ENCODE results near the gene PIP5KL1.

Gene PIP5KL1, protein sequence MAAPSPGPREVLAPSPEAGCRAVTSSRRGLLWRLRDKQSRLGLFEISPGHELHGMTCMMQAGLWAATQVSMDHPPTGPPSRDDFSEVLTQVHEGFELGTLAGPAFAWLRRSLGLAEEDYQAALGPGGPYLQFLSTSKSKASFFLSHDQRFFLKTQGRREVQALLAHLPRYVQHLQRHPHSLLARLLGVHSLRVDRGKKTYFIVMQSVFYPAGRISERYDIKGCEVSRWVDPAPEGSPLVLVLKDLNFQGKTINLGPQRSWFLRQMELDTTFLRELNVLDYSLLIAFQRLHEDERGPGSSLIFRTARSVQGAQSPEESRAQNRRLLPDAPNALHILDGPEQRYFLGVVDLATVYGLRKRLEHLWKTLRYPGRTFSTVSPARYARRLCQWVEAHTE

GRCh38 chr9:127930231-127931091 is at the start of gene PIP5KL1:
Gene PIP5KL1, minus strand, starts transcription at chr9:127930777. Its CDS starts 25 bp downstream, at chr9:127930752.
- H3K27ac ChIP-seq = peak within 1 kb of the TSS; percentile 29
- DNase-seq (ENCODE audit: low read depth, low spot score) = no peak

GRCh38 chr9:127980060-127980705 is 49.6 kb upstream of the PIP5KL1 start:
- DNase-seq (ENCODE audit: low read depth, low spot score) = no peak
- peak overlapping the region; percentile 77 for H3K27ac ChIP-seq

- DNase-seq (ENCODE audit: low read depth, low spot score) = no peak
Measured at GRCh38 chr9:127979333-127980059, 48.9 kb upstream of the PIP5KL1 start.

GRCh38 chr9:127979015-127979332 is 48.4 kb upstream of the PIP5KL1 start:
- no peak for DNase-seq (ENCODE audit: low read depth, low spot score)
- H3K27ac ChIP-seq = peak overlapping the region; percentile 77

More at GRCh38 chr9:127979333-127980059, 48.9 kb upstream of the PIP5KL1 start:
- peak overlapping the region; percentile 77 for H3K27ac ChIP-seq

GRCh38 chr9:127977884-127978647 is 47.5 kb upstream of the PIP5KL1 start:
- peak overlapping the region; percentile 77 for H3K27ac ChIP-seq
- DNase-seq (ENCODE audit: low read depth, low spot score) = no peak

DNA sequence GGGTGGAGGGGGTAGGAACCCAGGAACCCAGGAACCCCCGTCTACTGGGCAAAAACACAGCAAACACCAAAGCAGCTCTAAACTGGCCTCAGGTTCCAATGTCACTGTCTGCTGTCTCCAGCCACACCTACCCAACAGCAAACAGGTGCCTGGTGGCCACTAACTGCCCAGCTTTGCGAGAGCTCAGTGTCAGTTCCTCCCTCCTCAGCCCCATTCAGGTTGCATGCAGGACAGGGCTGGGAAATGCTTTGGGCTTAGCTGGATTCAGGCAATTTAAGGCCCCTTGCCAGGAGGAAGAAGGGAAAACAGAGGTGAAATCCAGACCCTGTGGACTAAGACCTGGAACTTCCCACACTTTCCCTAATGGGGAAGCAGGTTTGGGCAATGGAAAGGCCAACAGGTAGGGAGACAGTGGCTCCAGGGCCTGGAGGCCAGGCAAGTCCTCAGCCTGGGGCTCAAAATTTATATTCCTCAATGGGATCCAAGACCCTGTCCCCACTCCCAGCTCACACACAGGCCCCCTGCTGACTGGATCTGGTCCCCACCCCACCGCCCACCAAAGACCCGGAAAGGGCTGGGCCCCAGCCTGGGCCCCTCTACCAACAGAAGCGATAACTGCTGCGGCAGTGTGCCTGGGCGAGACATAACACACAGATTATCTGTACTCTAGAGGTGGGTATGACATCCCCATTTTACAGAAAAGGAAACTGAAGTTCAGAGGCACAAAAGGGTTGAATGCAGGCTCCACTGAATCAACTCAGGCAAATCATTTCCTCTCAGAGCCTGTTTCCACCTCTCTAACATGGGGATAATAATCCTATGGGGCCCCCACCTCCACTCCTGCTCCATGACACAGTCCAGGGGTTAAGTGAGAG is 46.7 kb upstream of the PIP5KL1 start:
- no peak overlapping the region for H3K27ac ChIP-seq
- DNase-seq (ENCODE audit: low read depth, low spot score) = no peak

- H3K27ac ChIP-seq = no peak overlapping the region
- DNase-seq (ENCODE audit: low read depth, low spot score) = no peak
Measured at GRCh38 chr9:127976498-127976897, 45.9 kb upstream of the PIP5KL1 start.

DNA sequence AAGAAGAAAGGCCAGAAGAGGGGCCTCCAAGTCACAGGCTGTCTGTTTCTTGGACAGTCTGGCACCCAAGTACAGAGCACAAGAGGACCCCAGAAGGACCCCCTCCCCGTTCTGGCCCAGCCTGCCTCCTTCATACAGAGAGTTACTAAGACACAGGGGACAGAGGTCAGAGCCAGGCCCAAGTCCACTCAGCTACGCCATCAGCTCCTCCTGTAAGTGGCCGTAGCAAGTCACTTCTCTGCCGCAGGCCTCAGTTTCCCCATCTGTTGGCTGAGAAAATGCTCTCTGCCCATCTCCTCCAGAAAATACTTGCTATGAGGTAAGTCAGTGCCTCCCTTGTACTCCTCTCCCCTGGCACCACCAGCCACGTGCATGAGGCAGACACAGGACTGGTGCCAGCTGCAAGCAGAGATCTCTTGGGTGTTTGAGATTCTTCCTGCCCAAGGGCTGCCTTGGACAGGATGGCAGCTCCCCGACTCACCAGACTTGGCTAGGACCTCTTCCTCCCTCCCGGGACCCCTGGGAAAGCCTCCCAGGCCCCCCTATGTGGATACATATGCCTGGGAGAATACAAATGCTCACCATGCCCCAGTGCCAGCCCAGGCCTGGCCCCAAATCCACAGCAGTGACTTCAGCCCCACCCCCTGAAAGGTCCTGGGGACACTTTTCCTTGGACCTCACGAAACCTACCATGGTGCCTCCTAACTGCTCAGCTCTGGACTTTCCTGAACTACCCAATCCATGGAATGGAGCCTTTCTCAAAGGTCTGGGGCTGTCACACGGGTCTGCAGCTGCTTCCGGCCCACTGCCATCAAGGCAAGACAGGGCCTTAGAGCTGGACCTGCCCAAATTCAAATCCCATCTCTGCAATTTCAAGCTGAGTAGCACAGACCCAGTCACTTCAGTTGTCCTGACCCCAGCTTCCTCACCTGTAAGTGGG is 45.1 kb upstream of the PIP5KL1 start:
- no peak overlapping the region for H3K27ac ChIP-seq
- no peak for DNase-seq (ENCODE audit: low read depth, low spot score)

- H3K27ac ChIP-seq = no peak overlapping the region
- DNase-seq (ENCODE audit: low read depth, low spot score) = no peak
Measured at GRCh38 chr9:127974769-127975261, 44.2 kb upstream of the PIP5KL1 start.

DNA sequence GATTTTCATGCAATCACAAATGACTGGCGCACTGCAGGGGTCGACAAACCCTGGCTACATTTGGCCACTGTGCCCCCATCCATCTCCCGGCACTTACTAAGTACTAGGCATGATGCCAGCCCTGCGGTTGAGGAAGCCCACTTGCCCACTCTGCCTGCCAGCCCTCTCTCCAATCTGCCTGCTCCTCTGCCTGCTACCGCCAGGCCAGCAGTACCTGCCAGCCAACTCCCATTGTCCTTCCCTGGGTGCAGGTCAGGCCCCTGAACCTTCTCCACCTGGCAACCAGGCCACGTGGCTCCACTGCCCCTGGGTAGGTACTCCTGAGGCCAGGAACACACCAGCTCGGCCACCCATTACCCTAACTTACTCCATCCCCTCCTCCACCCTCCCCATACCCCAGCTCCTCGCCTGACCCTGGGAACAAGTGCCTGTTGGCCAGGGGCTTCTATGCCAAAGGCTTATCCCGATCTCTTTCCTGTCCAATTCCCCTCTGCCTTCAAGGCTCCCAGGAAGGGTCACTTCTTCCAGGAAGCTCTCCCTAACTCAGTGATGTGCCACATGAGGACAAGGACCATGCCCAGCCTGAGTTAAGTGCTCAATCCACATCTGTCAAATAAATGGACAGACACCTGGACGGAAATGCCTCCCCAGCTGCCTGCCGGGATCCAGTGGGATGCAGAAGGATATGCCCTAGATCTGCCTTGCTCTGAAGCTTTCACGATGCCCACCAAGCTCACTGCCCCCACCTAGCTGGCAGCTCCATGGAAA is 43.6 kb upstream of the PIP5KL1 start:
- no peak overlapping the region for H3K27ac ChIP-seq
- no peak for DNase-seq (ENCODE audit: low read depth, low spot score)

- H3K27ac ChIP-seq = peak overlapping the region; percentile 98
- DNase-seq (ENCODE audit: low read depth, low spot score) = no peak
Measured at GRCh38 chr9:127973169-127974000, 42.8 kb upstream of the PIP5KL1 start.

DNA sequence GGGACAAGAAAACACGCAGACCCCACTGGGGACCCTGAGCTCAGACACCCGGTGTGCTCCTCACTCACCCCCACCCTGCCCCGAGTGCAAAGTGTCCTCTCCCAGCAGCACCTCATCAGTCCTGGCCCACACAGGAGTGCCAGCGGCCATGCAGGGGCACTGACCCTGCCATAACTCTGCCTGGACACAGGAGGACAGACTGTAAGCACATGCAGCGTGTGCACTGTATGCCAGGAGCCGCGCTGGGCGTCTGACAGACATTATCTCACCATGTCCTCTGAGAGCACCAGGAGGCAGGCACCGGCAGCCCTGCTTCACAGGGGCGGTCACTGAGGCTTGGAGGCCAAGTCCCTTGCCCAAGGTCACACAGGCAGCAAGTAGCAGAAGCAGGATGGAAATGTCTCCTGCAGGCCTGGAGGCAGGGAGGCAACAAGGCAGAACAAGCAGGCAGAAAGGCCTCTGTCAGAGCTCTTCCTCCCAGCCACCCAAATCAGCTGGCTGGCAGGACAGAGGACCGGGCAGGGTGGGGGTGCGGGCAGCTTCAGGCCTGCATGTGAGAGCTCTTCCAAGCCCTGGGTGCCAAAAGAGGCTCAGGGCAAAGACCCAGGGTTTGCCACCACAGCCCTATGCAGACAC is 41.8 kb upstream of the PIP5KL1 start:
- DNase-seq (ENCODE audit: low read depth, low spot score) = no peak
- peak overlapping the region; percentile 98 for H3K27ac ChIP-seq

GRCh38 chr9:127971357-127972235 is 41.0 kb upstream of the PIP5KL1 start:
- H3K27ac ChIP-seq = peak overlapping the region; percentile 98
- DNase-seq (ENCODE audit: low read depth, low spot score) = no peak

All from epithelial cell of prostate (primary cell).